HFFc6 (cell line): Measurements from ENCODE around the gene MBL2. TPM values are rescaled to one million over a fixed set of nuclear protein-coding genes. Genes with fewer than 3 reads are reported as not detected.
A peak's percentile ranks its signal among the peaks of the same experiment; 100 is the strongest.

ENCODE experiments used
- DNase-seq: peaks from one replicate; pipeline ENCODE4 v3.0.0-alpha.2; 2018
- H3K27ac Mint-ChIP-seq: 2 replicates; pipeline ENCODE4 v1.8.0; 2020; ENCODE audit warnings: mild to moderate bottlenecking, mixed read lengths
- H3K27me3 Mint-ChIP-seq: 2 replicates; pipeline ENCODE4 v1.8.0; 2021; ENCODE audit warnings: mild to moderate bottlenecking, moderate library complexity, mixed read lengths; ENCODE audit not compliant: insufficient read depth
- H3K36me3 Mint-ChIP-seq: 2 replicates; pipeline ENCODE4 v1.8.0; 2021; ENCODE audit warnings: low read depth, mixed read lengths
- H3K4me1 Mint-ChIP-seq: 2 replicates; pipeline ENCODE4 v1.8.0; 2020; ENCODE audit warnings: low read depth, mixed read lengths
- H3K4me3 Mint-ChIP-seq: 2 replicates; pipeline ENCODE4 v1.8.0; 2020; ENCODE audit warnings: mild to moderate bottlenecking, moderate library complexity, mixed read lengths
- H3K9me3 Mint-ChIP-seq: 2 replicates; pipeline ENCODE4 v1.8.0; 2020; ENCODE audit warnings: mild to moderate bottlenecking, mixed read lengths
- CTCF ChIP-seq: fragments of 200-600 bp; sonication (generic); IDR thresholded peaks from 2 replicates; pipeline ENCODE4 v1.5.0; 2021; ENCODE audit warnings: antibody characterized with exemption, mild to moderate bottlenecking
- total RNA-seq, 6 experiments: library from RNA; stranded (reverse); fragmentation: NEBNext Ultra II Directional; extraction: Animal tissue kit (Norgen Biotek cat#: 25700); gene quantifications; 2 replicates in 1 of 6; 3 replicates in 5 of 6; pipeline ENCODE4 v1.2.3, GENCODE V29; 2021

Gene MBL2
- total RNA-seq, 6 experiments from 2014 or later, result not detected

- H3K36me3 Mint-ChIP-seq, result no peaks in the 10 kb centered on the region
- DNase-seq, result peak; percentile 14
- H3K4me1 Mint-ChIP-seq, result peaks cover 11% of the 10 kb centered on the region
Measured at GRCh38 chr10:52740913-52741675, 31.5 kb downstream of the MBL2 start.

GRCh38 chr10:52740155-52740549 is 32.4 kb downstream of the MBL2 start:
- H3K4me1 Mint-ChIP-seq, result peaks cover 7% of the 10 kb centered on the region; the same call in 1 of the 2 replicates
- H3K9me3 Mint-ChIP-seq, result no peaks in the 10 kb centered on the region
- no peak overlapping the region for H3K27ac Mint-ChIP-seq
- no peaks in the 10 kb centered on the region for H3K36me3 Mint-ChIP-seq
- no peak for TF ChIP-seq CTCF
- no peak overlapping the region for H3K4me3 Mint-ChIP-seq
- no peak for DNase-seq
- H3K27me3 Mint-ChIP-seq, result peaks cover 13% of the 10 kb centered on the region

More at GRCh38 chr10:52740913-52741675, 31.5 kb downstream of the MBL2 start:
- no peak overlapping the region for H3K27ac Mint-ChIP-seq
- H3K9me3 Mint-ChIP-seq, result no peaks in the 10 kb centered on the region
- H3K27me3 Mint-ChIP-seq, result peaks cover 13% of the 10 kb centered on the region
- no peak overlapping the region for H3K4me3 Mint-ChIP-seq
- peak; percentile 97 for TF ChIP-seq CTCF

GRCh38 chr10:52739380-52740154 is 33.0 kb downstream of the MBL2 start:
- H3K4me1 Mint-ChIP-seq, result peaks cover 7% of the 10 kb centered on the region; the same call in 1 of the 2 replicates
- no peak overlapping the region for H3K27ac Mint-ChIP-seq
- H3K27me3 Mint-ChIP-seq, result peaks cover 18% of the 10 kb centered on the region
- H3K4me3 Mint-ChIP-seq, result no peak overlapping the region
- DNase-seq, result no peak
- no peak for TF ChIP-seq CTCF
- no peaks in the 10 kb centered on the region for H3K36me3 Mint-ChIP-seq
- no peaks in the 10 kb centered on the region for H3K9me3 Mint-ChIP-seq

- no peak for DNase-seq
- Mint-ChIP-seq H3K4me1 (peaks cover 7% of the 10 kb centered on the region; the same call in 1 of the 2 replicates), H3K9me3 (no peaks in the 10 kb centered on the region), H3K27me3 (peaks cover 15% of the 10 kb centered on the region), H3K27ac (no peak overlapping the region), H3K4me3 (no peak overlapping the region), H3K36me3 (no peaks in the 10 kb centered on the region)
- TF ChIP-seq CTCF, result no peak
Measured at GRCh38 chr10:52738951-52739350, 33.6 kb downstream of the MBL2 start.

- Mint-ChIP-seq H3K27ac (no peak overlapping the region), H3K27me3 (no peaks in the 10 kb centered on the region), H3K36me3 (peaks cover 9% of the 10 kb centered on the region), H3K4me3 (peak overlapping the region; percentile 56; the same call in 1 of the 2 replicates), H3K4me1 (peaks cover 17% of the 10 kb centered on the region), H3K9me3 (no peaks in the 10 kb centered on the region)
- DNase-seq, result peak; percentile 34
- TF ChIP-seq CTCF, result peak; percentile 83
Measured at GRCh38 chr10:52729271-52730104, 43.1 kb downstream of the MBL2 start.
